SK-N-SH (cell line): ENCODE results near the gene SLC35E2B. TPM values are rescaled to one million over a fixed set of nuclear protein-coding genes. Genes with fewer than 3 reads are reported as not detected.

ENCODE experiments used
- CTCF ChIA-PET: fragments of 300-600, 350-600 bp; formaldehyde crosslinking; extraction: SDS; loops from one replicate; lab custom pipeline; 2021; lab: Yijun Ruan, JAX
- POLR2A ChIA-PET: fragments of 350-600 bp; sonication (Branson Sonifier 250); formaldehyde crosslinking; extraction: SDS; loops from one replicate; lab custom pipeline; 2020; ENCODE audit warnings: antibody characterized with exemption, inconsistent platforms; lab: Yijun Ruan, JAX
- DNase-seq: peaks from one replicate; pipeline ENCODE4 v3.0.0; 2012
- H2AFZ ChIP-seq: fragments of 200-600 bp; sonication (generic); 2 replicates; pipeline ENCODE4 v1.8.1; 2016; ENCODE audit warnings: antibody characterized with exemption, mild to moderate bottlenecking, low read depth
- H3F3A ChIP-seq: fragments of 200-600 bp; sonication (generic); replicated peaks from 2 replicates; pipeline ENCODE3; 2016; ENCODE audit warnings: antibody characterized with exemption, mild to moderate bottlenecking; ENCODE audit not compliant: insufficient read depth
- H3K27ac ChIP-seq, 2 experiments: fragments of 200-500 bp in 1 of 2; fragments of 200-600 bp in 1 of 2; sonication (Bioruptor generic) in 1 of 2; sonication (generic), shearing (Covaris generic) in 1 of 2; 2 replicates each; pipeline versions ENCODE4 v1.5.1 to v1.6.1; 2014 to 2016; ENCODE audit warnings: low read depth in 2 of 2, inconsistent platforms in 1 of 2, low read length in 1 of 2, mild to moderate bottlenecking in 1 of 2, mixed read lengths in 1 of 2
- H3K27me3 ChIP-seq: fragments of 200-600 bp; sonication (generic), shearing (Covaris generic); 2 replicates; pipeline ENCODE4 v1.6.1; 2016; ENCODE audit warnings: mixed run types; ENCODE audit not compliant: insufficient read depth
- H3K36me3 ChIP-seq, 2 experiments: fragments of 200-500 bp in 1 of 2; fragments of 200-600 bp in 1 of 2; sonication (Bioruptor generic) in 1 of 2; sonication (generic) in 1 of 2; replicated peaks in 1 of 2; 2 replicates each; pipeline versions ENCODE3 to v1.5.1; 2014 to 2016; ENCODE audit warnings: low read length in 1 of 2, mild to moderate bottlenecking in 1 of 2; ENCODE audit not compliant: insufficient read depth in 2 of 2, control insufficient read depth in 1 of 2
- H3K4me1 ChIP-seq, 2 experiments: fragments of 200-500 bp in 1 of 2; fragments of 200-600 bp in 1 of 2; sonication (Bioruptor generic) in 1 of 2; sonication (generic), shearing (Covaris generic) in 1 of 2; 2 replicates each; pipeline versions ENCODE4 v1.5.1 to v1.6.1; 2014 to 2016; ENCODE audit warnings: low read depth in 1 of 2, low read length in 1 of 2, mixed run types in 1 of 2; ENCODE audit not compliant: insufficient read depth in 2 of 2, control insufficient read depth in 1 of 2
- H3K4me2 ChIP-seq: fragments of 200-600 bp; sonication (generic), shearing (Covaris generic); 2 replicates; pipeline ENCODE4 v1.6.1; 2017; ENCODE audit warnings: mixed run types
- H3K4me3 ChIP-seq, 2 experiments: fragments of 200-500 bp in 1 of 2; fragments of 200-600 bp in 1 of 2; sonication (Bioruptor generic) in 1 of 2; sonication (generic), shearing (Covaris generic) in 1 of 2; 2 replicates each; pipeline versions ENCODE4 v1.5.1 to v1.8.1; 2014 to 2016; ENCODE audit warnings: low read depth in 2 of 2, inconsistent platforms in 1 of 2, low read length in 1 of 2, mild to moderate bottlenecking in 1 of 2, mixed read lengths in 1 of 2, moderate library complexity in 1 of 2
- H3K79me2 ChIP-seq: fragments of 200-600 bp; sonication (generic); 2 replicates; pipeline ENCODE4 v1.8.1; 2017; ENCODE audit warnings: mild to moderate bottlenecking; ENCODE audit not compliant: insufficient read depth
- H3K9ac ChIP-seq: fragments of 200-600 bp; sonication (generic); 2 replicates; pipeline ENCODE4 v1.6.1; 2017; ENCODE audit warnings: mixed run types
- H3K9me2 ChIP-seq: fragments of 200-600 bp; sonication (generic); 2 replicates; pipeline ENCODE4 v1.6.1; 2017; ENCODE audit warnings: mixed run types
- H3K9me3 ChIP-seq: fragments of 200-600 bp; sonication (generic); 2 replicates; pipeline ENCODE4 v1.6.1; 2017; ENCODE audit warnings: mixed run types, mild to moderate bottlenecking, moderate library complexity
- H4K20me1 ChIP-seq: fragments of 200-600 bp; sonication (generic); 2 replicates; pipeline ENCODE4 v1.6.1; 2017; ENCODE audit warnings: mild to moderate bottlenecking, mixed run types; ENCODE audit not compliant: insufficient read depth
- ELF1 ChIP-seq: IDR thresholded peaks from 2 replicates; pipeline ENCODE4 v1.4.0; 2012
- EZH2phosphoT487 ChIP-seq: fragments of 200-600 bp; sonication (generic); IDR thresholded peaks from 2 replicates; pipeline ENCODE4 v1.6.1; 2017; ENCODE audit warnings: low read depth, mixed run types, mild to moderate bottlenecking, antibody characterized with exemption, moderate library complexity, borderline replicate concordance
- FOSL2 ChIP-seq: IDR thresholded peaks from 2 replicates; pipeline ENCODE4 v1.4.0; 2012; ENCODE audit warnings: low read depth, mild to moderate bottlenecking, moderate library complexity, borderline replicate concordance
- FOXM1 ChIP-seq: IDR thresholded peaks from 2 replicates; pipeline ENCODE4 v1.4.0; 2012; ENCODE audit warnings: low read depth, mild to moderate bottlenecking
- GATA2 ChIP-seq: sonication (generic); formaldehyde crosslinking; IDR thresholded peaks from 2 replicates; pipeline ENCODE4 v1.5.0; 2020; ENCODE audit warnings: mild to moderate bottlenecking, missing genetic modification reagents
- MEF2A ChIP-seq: IDR thresholded peaks from 2 replicates; pipeline ENCODE4 v1.4.0; 2012; ENCODE audit warnings: low read depth, borderline replicate concordance
- MXI1 ChIP-seq: IDR thresholded peaks from 2 replicates; pipeline ENCODE4 v1.6.1; 2012; ENCODE audit warnings: mild to moderate bottlenecking, low read depth, low read length, improper control_type of control experiment
- NRF1 ChIP-seq: IDR thresholded peaks from 2 replicates; pipeline ENCODE4 v1.6.1; 2012; ENCODE audit warnings: low read depth, mild to moderate bottlenecking, low read length
- RCOR1 ChIP-seq: fragments of 150-350 bp; IDR thresholded peaks from 2 replicates; pipeline ENCODE4 v1.6.1; 2017; ENCODE audit warnings: antibody characterized with exemption, low read length
- RFX5 ChIP-seq: IDR thresholded peaks from 2 replicates; pipeline ENCODE4 v1.6.1; 2012; ENCODE audit warnings: mild to moderate bottlenecking, improper control_type of control experiment, low read length
- SIN3A ChIP-seq: IDR thresholded peaks from 2 replicates; pipeline ENCODE4 v1.6.1; 2012; ENCODE audit warnings: low read depth, mild to moderate bottlenecking, low read length, moderate library complexity, borderline replicate concordance
- SMC3 ChIP-seq: IDR thresholded peaks from 2 replicates; pipeline ENCODE4 v1.6.1; 2012; ENCODE audit warnings: low read depth, low read length, improper control_type of control experiment
- TAF1 ChIP-seq: IDR thresholded peaks from 2 replicates; pipeline ENCODE4 v1.6.1; 2012; ENCODE audit warnings: low read depth, mild to moderate bottlenecking, low read length, moderate library complexity, borderline replicate concordance
- TCF12 ChIP-seq: IDR thresholded peaks from 2 replicates; pipeline ENCODE4 v1.4.0; 2012
- TEAD4 ChIP-seq: IDR thresholded peaks from 2 replicates; pipeline ENCODE4 v1.4.0; 2012; ENCODE audit warnings: mild to moderate bottlenecking, borderline replicate concordance; ENCODE audit not compliant: insufficient read depth
- YY1 ChIP-seq: IDR thresholded peaks from 2 replicates; pipeline ENCODE4 v1.4.0; 2012; ENCODE audit warnings: low read depth, mild to moderate bottlenecking
- WGBS: methylation state at CpG from one replicate; pipeline ENCODE4 v1.1.6; 2017; ENCODE audit warnings: low lambda C conversion rate; 5-methylcytosine and 5-hydroxymethylcytosine counted together
- polyA plus RNA-seq, 3 experiments: library from polyadenylated mRNA; depleted of rRNA; stranded (reverse); fragments of >200 nt; gene quantifications; 2 replicates each; pipeline ENCODE4 v1.2.3, GENCODE V29; 2012
- TF ChIP-seq, protein P1 (sequence below): IDR thresholded peaks from 2 replicates; pipeline ENCODE4; 2012
- TF ChIP-seq, protein P2 (sequence below): fragments of 150-350 bp; IDR thresholded peaks from 2 replicates; pipeline ENCODE4 v1.6.1; 2016; ENCODE audit warnings: mild to moderate bottlenecking, low read depth, low read length
- TF ChIP-seq, protein P3 (sequence below): IDR thresholded peaks from 2 replicates; pipeline ENCODE4 v1.4.0; 2012; ENCODE audit warnings: low read depth, borderline replicate concordance
- TF ChIP-seq, protein P4 (sequence below): IDR thresholded peaks from 2 replicates; pipeline ENCODE4 v1.4.0; 2012; ENCODE audit warnings: low read depth
- TF ChIP-seq, protein P5 (sequence below): IDR thresholded peaks from 2 replicates; pipeline ENCODE4 v1.4.0; 2012; ENCODE audit warnings: low read depth, borderline replicate concordance

SLC35E2B gene
- polyA plus RNA-seq, 1 of the 3 experiments (the other 2 are of a cell fraction): 20.5 TPM

DNA sequence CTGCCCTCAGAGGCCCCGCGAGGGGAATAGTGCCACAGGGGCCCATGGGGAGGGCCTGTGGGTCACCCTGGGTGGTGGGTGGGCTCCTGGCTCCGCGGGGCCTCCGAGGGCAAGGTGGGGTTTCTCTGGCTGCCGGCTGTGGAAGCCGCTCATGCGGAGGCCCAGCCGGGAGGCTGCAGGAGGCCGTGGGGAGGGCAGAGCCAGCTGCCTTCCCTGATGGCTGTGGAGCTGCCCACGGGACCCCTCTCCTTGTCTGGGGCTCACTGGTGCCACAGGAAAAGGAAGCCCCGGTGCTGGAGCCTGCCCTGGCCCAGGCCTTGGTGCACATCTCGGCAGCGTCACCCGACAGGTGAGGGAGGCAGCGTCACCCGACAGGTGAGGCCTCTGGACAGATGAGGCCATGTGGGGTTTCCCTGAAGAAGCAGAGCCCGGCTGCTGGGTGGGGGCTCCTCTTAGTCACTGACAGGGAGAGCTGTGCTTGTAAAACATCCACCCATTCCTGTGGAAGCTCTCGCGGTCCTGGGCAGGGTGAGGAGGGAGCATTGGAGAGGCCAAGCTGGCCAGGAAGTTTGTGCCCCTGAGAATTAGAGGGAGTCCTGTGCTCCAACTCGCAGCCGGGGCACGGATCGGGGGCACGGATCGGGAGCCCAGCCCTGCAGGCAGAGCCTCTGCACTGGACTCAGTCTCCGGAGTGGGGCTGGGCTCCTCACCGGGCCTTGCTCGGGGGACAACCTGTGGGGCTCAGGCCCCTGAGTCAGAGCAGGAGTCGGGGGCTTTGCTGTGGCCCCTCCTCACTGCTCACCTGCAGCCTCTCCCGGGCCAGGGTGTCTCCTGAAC, 71.2 kb downstream of the SLC35E2B start (continued):
- TF ChIP-seq, protein P1, sequence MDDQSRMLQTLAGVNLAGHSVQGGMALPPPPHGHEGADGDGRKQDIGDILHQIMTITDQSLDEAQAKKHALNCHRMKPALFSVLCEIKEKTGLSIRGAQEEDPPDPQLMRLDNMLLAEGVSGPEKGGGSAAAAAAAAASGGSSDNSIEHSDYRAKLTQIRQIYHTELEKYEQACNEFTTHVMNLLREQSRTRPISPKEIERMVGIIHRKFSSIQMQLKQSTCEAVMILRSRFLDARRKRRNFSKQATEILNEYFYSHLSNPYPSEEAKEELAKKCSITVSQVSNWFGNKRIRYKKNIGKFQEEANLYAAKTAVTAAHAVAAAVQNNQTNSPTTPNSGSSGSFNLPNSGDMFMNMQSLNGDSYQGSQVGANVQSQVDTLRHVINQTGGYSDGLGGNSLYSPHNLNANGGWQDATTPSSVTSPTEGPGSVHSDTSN: no peak
- TF ChIP-seq, protein P2, sequence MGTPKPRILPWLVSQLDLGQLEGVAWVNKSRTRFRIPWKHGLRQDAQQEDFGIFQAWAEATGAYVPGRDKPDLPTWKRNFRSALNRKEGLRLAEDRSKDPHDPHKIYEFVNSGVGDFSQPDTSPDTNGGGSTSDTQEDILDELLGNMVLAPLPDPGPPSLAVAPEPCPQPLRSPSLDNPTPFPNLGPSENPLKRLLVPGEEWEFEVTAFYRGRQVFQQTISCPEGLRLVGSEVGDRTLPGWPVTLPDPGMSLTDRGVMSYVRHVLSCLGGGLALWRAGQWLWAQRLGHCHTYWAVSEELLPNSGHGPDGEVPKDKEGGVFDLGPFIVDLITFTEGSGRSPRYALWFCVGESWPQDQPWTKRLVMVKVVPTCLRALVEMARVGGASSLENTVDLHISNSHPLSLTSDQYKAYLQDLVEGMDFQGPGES: no peak
- no peak for TF ChIP-seq EZH2phosphoT487
- no peak for TF ChIP-seq MXI1
- no peak for TF ChIP-seq YY1
- no peak for TF ChIP-seq MEF2A
- no peak for TF ChIP-seq TCF12
- no peak for TF ChIP-seq TEAD4
- TF ChIP-seq FOXM1: no peak
- no peak for TF ChIP-seq SMC3
- no peak for TF ChIP-seq GATA2 (CRISPR knock-in tag)

DNA sequence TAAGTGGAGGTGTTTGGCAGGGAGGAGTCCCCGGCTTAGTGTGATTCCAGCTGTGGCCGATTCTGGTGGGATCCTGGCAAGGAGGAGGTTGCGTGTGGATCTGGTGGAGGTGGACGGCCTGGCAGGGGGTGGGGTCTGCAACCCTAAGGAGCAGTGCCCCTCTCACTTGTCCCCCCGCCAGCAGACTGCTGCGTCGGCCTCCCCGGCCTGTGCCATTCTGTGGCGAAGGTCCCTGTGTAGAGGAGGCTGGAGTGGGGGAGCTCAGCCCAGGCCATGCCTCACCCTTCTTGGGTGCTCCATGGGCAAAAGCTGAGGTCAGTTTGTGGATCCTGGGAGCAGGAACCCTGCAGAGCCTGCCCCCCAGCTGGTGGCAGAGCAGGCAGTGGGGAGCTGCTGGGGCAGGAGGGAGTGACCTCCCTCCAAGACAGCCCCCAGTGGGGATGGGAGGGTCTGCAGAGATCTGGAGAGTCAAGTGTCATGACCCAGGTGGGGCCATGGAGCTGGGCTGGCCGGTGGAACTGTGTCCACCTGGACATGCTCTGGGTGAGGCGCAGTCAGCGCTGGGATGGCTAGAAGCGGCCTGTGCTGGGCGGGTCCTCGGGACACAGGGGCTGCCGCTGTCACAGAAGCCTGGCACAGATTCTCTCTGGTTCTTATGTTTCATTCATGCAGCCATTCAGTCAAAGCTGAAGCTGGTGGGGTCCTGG, 72.0 kb downstream of the SLC35E2B start:
- no peaks in the 10 kb centered on the region for H3K27me3 ChIP-seq
- 90% methylated on average over 10 of the region's 16 CpGs for WGBS
- CTCF ChIA-PET: interaction anchor here (1.3 to 1.5 kb wide), 2 partner anchors 9 to 65 kb away, joined by 3 to 4 read pairs; no protein-coding TSS in a partner anchor
- TF ChIP-seq, protein P3, sequence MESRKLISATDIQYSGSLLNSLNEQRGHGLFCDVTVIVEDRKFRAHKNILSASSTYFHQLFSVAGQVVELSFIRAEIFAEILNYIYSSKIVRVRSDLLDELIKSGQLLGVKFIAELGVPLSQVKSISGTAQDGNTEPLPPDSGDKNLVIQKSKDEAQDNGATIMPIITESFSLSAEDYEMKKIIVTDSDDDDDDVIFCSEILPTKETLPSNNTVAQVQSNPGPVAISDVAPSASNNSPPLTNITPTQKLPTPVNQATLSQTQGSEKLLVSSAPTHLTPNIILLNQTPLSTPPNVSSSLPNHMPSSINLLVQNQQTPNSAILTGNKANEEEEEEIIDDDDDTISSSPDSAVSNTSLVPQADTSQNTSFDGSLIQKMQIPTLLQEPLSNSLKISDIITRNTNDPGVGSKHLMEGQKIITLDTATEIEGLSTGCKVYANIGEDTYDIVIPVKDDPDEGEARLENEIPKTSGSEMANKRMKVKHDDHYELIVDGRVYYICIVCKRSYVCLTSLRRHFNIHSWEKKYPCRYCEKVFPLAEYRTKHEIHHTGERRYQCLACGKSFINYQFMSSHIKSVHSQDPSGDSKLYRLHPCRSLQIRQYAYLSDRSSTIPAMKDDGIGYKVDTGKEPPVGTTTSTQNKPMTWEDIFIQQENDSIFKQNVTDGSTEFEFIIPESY: no peak
- no peak for TF ChIP-seq SIN3A
- TF ChIP-seq, protein P4, sequence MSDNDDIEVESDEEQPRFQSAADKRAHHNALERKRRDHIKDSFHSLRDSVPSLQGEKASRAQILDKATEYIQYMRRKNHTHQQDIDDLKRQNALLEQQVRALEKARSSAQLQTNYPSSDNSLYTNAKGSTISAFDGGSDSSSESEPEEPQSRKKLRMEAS: no peak
- no peak for TF ChIP-seq FOXM1
- no peak for TF ChIP-seq TAF1
- TF ChIP-seq, protein P5, sequence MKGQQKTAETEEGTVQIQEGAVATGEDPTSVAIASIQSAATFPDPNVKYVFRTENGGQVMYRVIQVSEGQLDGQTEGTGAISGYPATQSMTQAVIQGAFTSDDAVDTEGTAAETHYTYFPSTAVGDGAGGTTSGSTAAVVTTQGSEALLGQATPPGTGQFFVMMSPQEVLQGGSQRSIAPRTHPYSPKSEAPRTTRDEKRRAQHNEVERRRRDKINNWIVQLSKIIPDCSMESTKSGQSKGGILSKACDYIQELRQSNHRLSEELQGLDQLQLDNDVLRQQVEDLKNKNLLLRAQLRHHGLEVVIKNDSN: no peak
- no peak for TF ChIP-seq TCF12
- TF ChIP-seq NRF1: no peak
- TF ChIP-seq RCOR1: no peak
- no peak for TF ChIP-seq ELF1
- TF ChIP-seq FOSL2: no peak
- no peak for TF ChIP-seq TEAD4
- no peak for TF ChIP-seq RFX5

More for the DNA sequence above, 72.0 kb downstream of the SLC35E2B start:
- H3K79me2 ChIP-seq: peaks cover 30% of the 10 kb centered on the region
- H4K20me1 ChIP-seq: no peaks in the 10 kb centered on the region; the same call in 1 of the 2 replicates
- H3K9me2 ChIP-seq: no peaks in the 10 kb centered on the region
- no peak overlapping the region for H3K4me2 ChIP-seq
- no peak for DNase-seq
- no peak overlapping the region for H3K9ac ChIP-seq
- POLR2A ChIA-PET: no interaction called here
- no peaks in the 10 kb centered on the region for H3F3A ChIP-seq
- no peaks in the 10 kb centered on the region for H3K9me3 ChIP-seq
- H3K36me3 ChIP-seq: peaks cover 5 to 7% of the 10 kb centered on the region in 2 experiments
- no peak overlapping the region for H3K27ac ChIP-seq
- H3K4me3 ChIP-seq: no peak overlapping the region
- peaks cover 0 to 9% of the 10 kb centered on the region in 2 experiments; a peak in 1 of 4 replicates for H3K4me1 ChIP-seq
- no peak overlapping the region for H2AFZ ChIP-seq
